22Rv1 (cell line): ENCODE data around the gene MCF2L.
"Not testable (repeated sequence)": the region's sequence is repeated elsewhere in the genome, so short reads cannot be mapped to it uniquely, and the experiment has no call there.

Experiments
- H3K27ac ChIP-seq: fragments of 450-650 bp; 2 replicates; pipeline ENCODE4 v1.5.1; 2017
- ZFX ChIP-seq: fragments of 450-650 bp; IDR thresholded peaks from 2 replicates; pipeline ENCODE4 v1.6.1; 2017; ENCODE audit warnings: antibody characterized with exemption, borderline replicate concordance
- TF ChIP-seq, protein P1 (sequence below): fragments of 450-650 bp; IDR thresholded peaks from 2 replicates; pipeline ENCODE4 v1.5.1; 2017; ENCODE audit warnings: mild to moderate bottlenecking

The MCF2L gene

GRCh38 chr13:113053801-113054604 is 85.0 kb downstream of the MCF2L start:
- TF ChIP-seq ZFX, result no peak
- TF ChIP-seq, protein P1, sequence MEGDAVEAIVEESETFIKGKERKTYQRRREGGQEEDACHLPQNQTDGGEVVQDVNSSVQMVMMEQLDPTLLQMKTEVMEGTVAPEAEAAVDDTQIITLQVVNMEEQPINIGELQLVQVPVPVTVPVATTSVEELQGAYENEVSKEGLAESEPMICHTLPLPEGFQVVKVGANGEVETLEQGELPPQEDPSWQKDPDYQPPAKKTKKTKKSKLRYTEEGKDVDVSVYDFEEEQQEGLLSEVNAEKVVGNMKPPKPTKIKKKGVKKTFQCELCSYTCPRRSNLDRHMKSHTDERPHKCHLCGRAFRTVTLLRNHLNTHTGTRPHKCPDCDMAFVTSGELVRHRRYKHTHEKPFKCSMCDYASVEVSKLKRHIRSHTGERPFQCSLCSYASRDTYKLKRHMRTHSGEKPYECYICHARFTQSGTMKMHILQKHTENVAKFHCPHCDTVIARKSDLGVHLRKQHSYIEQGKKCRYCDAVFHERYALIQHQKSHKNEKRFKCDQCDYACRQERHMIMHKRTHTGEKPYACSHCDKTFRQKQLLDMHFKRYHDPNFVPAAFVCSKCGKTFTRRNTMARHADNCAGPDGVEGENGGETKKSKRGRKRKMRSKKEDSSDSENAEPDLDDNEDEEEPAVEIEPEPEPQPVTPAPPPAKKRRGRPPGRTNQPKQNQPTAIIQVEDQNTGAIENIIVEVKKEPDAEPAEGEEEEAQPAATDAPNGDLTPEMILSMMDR, result no peak
- H3K27ac ChIP-seq, result no peak overlapping the region

DNA sequence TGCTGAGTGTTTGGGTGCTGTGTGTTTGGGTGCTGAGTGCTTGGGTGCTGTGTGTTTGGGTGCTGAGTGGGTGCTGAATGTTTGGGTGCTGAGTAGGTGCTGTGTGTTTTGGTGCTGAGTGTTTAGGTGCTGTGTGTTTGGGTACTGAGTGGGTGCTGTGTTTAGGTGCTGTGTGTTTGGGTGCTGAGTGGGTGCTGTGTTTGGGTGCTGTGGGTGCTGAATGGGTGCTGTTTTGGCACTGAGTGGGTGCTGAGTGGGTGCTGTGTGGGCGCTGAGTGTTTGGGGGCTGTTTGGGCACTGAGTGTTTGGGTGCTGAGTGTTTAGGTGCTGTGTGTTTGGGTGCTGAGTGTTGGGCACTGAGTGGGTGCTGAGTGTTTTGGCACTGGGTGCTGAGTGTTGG is 88.1 kb downstream of the MCF2L start:
- no peak for TF ChIP-seq ZFX
- TF ChIP-seq, protein P1, result no peak
- no peak overlapping the region for H3K27ac ChIP-seq

DNA sequence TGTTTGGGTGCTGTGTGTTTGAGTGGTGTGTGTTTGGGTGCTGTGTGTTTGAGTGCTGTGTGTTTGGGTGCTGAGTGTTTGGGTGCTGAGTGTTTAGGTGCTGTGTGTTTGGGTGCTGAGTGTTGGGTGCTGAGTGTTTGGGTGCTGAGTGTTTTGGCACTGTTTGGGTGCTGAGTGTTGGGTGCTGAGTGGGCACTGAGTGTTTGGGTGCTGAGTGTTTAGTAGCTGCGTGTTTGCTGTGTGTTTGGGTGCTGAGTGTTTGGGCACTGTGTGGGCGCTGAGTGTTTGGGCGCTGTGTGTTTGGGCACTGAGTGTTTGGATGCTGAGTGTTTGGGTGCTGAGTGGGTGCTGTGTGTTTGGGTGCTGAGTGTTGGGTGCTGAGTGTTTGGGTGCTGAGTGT is 88.5 kb downstream of the MCF2L start:
- not testable (repeated sequence) for H3K27ac ChIP-seq

- no peak overlapping the region for H3K27ac ChIP-seq
- no peak for TF ChIP-seq ZFX
- TF ChIP-seq, protein P1, result no peak
These were observed 89.3 kb downstream of the MCF2L start for GRCh38 chr13:113058129-113058987.

DNA sequence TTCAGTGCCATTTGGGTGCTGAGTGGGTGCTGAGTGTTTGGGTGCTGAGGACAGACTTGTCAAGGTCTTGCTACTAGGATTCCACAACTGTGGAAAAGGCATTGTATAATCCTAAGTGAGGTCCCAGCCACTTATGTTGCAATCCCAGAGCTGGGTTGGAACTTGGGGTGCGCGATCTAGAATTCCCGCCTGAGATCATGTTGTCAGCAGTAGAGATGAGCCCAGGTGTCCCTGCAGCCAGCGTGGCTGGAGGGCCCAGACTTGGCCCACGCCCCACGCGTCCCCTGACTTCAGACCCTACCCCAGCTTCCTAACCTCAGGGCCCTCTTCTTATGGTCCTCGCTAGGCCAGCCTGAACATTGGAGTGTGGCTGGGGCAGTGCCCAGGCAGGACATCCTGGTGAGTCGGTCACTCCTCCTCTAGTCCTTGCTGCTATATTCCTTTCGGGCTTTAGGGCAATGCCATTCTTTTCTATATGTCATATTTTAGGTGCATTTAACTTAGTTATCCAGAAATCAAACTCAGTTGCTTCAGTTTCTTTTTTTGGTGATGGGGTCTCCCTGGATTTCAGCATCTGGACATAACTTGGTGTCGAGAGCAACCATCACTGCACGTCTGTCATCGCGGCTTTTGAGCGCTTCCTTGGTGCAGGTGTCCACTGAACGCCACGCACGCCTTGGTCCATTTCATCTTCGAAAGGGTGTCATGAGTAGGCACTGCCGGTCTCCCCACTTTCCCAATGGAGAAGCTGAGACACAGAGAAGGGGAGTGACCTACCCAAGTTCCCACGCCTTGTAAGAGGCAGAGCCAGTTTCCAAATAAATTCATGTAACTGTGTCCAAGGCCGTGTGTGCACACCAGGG is 90.2 kb downstream of the MCF2L start:
- TF ChIP-seq, protein P1, result no peak
- no peak for TF ChIP-seq ZFX
- no peak overlapping the region for H3K27ac ChIP-seq

DNA sequence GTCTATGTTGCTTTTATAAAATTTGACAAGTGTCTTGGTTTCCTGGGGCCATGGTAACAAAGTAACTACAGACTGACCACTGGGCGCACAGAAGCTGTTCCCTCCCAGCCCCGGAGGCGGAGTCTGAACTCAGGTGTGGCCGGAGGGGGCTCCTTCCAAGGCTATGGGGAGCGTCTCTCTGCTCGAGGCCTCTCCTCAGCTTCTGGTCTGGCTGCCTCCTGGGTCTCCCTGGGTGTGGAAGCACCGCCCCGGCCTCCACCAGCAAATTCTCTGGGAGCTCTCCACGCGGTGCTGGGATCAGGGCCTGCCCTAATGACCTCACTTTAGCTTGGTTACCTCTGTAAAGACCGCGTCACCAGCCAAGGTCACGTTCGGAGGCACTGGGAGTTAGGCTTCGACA is 90.9 kb downstream of the MCF2L start:
- H3K27ac ChIP-seq, result no peak overlapping the region
- TF ChIP-seq ZFX, result no peak
- TF ChIP-seq, protein P1, result no peak

DNA sequence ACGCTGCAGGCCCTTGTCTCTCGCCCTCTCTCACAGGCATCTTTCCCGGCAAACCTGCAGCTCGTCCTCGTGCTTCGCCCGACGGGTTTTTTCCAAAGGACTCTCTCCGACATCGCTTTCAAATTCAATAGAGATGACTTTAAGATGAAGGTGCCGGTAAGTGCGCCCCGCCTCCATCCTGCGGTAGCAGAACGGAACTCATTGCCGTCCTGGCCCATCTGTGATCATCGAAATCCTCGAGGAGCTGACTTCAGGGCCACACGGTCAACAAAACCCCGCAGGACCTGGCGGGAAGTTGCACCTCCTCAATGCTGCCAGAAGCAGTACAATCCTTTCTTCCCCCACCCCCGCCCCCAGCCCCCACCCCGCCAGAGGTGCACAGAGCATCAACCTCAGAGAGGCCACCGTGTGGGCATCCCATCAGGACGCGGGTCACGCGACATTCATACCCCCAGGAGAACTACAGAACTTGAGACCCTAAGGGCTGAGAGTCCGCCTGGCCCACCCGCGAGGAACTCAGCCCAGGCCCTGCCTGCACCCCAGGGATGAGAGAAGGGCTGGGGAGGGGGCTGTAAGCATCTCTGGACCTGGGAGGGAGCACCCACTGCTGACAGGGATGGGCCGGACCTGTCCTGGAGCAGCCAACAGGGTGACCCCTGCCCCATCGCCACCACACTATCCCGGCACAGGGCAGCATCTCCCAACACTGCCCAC is 91.7 kb downstream of the MCF2L start:
- TF ChIP-seq ZFX, result no peak
- TF ChIP-seq, protein P1, result no peak
- H3K27ac ChIP-seq, result no peak overlapping the region
